Measurements from ENCODE around the gene NT5DC4. TPM values are rescaled to one million over a fixed set of nuclear protein-coding genes. Genes with fewer than 3 reads are reported as not detected.

NT5DC4 gene
- polyA plus RNA-seq, 2 of the 4 experiments (the other 2 are of a cell fraction) = not detected

DNA sequence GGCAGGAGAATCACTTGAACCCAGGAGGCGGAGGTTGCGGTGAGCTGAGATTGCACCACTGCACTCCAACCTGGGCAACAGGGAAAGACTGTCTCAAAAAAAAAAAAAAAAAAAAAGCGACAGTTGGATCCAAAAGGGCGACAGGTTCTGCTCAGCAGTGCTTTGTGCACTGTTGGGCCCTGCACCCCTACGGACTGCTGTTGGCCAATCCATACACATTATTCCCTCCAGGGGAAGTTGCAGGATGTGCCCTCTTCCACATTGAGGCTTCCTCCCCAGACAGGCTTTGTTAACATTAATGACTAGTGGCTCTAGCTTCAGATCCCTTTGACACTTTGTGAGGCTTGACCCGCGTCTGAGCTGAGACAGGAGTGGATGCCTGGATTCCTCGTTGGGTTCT, 9.4 kb downstream of the NT5DC4 start:
- H3K9me3 ChIP-seq = no peaks in the 10 kb centered on the region
- no peak overlapping the region for H3K4me2 ChIP-seq
- TF ChIP-seq, protein P1, sequence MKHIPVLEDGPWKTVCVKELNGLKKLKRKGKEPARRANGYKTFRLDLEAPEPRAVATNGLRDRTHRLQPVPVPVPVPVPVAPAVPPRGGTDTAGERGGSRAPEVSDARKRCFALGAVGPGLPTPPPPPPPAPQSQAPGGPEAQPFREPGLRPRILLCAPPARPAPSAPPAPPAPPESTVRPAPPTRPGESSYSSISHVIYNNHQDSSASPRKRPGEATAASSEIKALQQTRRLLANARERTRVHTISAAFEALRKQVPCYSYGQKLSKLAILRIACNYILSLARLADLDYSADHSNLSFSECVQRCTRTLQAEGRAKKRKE (CRISPR knock-in tag; IDR thresholded peaks at IDR 0.05; ENCODE audit: low read depth) = no peak
- TF ChIP-seq, protein P2, sequence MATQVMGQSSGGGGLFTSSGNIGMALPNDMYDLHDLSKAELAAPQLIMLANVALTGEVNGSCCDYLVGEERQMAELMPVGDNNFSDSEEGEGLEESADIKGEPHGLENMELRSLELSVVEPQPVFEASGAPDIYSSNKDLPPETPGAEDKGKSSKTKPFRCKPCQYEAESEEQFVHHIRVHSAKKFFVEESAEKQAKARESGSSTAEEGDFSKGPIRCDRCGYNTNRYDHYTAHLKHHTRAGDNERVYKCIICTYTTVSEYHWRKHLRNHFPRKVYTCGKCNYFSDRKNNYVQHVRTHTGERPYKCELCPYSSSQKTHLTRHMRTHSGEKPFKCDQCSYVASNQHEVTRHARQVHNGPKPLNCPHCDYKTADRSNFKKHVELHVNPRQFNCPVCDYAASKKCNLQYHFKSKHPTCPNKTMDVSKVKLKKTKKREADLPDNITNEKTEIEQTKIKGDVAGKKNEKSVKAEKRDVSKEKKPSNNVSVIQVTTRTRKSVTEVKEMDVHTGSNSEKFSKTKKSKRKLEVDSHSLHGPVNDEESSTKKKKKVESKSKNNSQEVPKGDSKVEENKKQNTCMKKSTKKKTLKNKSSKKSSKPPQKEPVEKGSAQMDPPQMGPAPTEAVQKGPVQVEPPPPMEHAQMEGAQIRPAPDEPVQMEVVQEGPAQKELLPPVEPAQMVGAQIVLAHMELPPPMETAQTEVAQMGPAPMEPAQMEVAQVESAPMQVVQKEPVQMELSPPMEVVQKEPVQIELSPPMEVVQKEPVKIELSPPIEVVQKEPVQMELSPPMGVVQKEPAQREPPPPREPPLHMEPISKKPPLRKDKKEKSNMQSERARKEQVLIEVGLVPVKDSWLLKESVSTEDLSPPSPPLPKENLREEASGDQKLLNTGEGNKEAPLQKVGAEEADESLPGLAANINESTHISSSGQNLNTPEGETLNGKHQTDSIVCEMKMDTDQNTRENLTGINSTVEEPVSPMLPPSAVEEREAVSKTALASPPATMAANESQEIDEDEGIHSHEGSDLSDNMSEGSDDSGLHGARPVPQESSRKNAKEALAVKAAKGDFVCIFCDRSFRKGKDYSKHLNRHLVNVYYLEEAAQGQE (IDR thresholded peaks at IDR 0.05) = no peak
- TF ChIP-seq, protein P3, sequence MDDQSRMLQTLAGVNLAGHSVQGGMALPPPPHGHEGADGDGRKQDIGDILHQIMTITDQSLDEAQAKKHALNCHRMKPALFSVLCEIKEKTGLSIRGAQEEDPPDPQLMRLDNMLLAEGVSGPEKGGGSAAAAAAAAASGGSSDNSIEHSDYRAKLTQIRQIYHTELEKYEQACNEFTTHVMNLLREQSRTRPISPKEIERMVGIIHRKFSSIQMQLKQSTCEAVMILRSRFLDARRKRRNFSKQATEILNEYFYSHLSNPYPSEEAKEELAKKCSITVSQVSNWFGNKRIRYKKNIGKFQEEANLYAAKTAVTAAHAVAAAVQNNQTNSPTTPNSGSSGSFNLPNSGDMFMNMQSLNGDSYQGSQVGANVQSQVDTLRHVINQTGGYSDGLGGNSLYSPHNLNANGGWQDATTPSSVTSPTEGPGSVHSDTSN (IDR thresholded peaks at IDR 0.05) = no peak
- no peak for TF ChIP-seq CEBPB (IDR thresholded peaks at IDR 0.05)
- POLR2A ChIA-PET = interaction anchor here (0.9 kb wide), 1 partner anchor 103 kb away, joined by 5 read pairs; no protein-coding TSS in a partner anchor
- ATAC-seq = no peak
- CTCF ChIA-PET = interaction anchor here (0.9 to 13.7 kb wide), 10 partner anchors 12 to 155 kb away, joined by 3 to 343 read pairs (median 5); partner anchors contain the start of gene SLC20A1
- 79% methylated on average over 8 of the region's 8 CpGs for WGBS (ENCODE audit: missing lambda C conversion rate)
- no peak for FAIRE-seq
- no peak for DNase-seq (ENCODE audit: low read depth in 1 of 2, low spot score in 1 of 2)
- peaks cover 12% of the 10 kb centered on the region for H3K4me1 ChIP-seq
- H3K4me3 ChIP-seq = no peak overlapping the region
- H3K27ac ChIP-seq = no peak overlapping the region

DNA sequence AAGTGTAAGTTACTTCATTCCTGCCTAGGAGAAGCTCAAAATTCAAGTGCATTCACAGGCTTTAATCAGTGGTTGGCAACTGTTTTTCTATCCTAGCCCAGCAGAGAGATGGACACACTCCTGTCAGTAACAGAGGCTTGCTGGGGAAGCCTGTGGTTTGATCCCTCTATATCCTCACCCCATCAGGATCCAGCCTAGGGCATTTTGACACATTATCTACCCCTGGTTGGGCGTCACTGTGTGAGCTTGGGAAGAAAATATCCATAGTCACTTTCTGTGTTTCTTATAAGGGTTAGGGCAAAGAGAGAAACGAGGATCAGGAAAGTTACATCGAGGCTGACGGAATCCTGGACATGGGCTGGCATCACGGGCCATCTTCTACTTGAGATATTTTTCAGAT, 10.0 kb downstream of the NT5DC4 start:
- FAIRE-seq = no peak
- no peak for DNase-seq (ENCODE audit: low read depth in 1 of 2, low spot score in 1 of 2)
- no peak overlapping the region for H3K4me2 ChIP-seq
- peaks cover 9% of the 10 kb centered on the region for H3K4me1 ChIP-seq
- 71% methylated on average over 5 of the region's 5 CpGs for WGBS (ENCODE audit: missing lambda C conversion rate)
- no peak overlapping the region for H3K4me3 ChIP-seq
- CTCF ChIA-PET = interaction anchor here (0.5 to 13.7 kb wide), 12 partner anchors 11 to 251 kb away, joined by 3 to 343 read pairs (median 4); partner anchors contain the start of gene SLC20A1
- ATAC-seq = no peak
- H3K9me3 ChIP-seq = no peaks in the 10 kb centered on the region
- no peak overlapping the region for H3K27ac ChIP-seq
- POLR2A ChIA-PET = no interaction called here
- TF ChIP-seq POLR2AphosphoS2 (conservative IDR thresholded peaks at IDR 0.05; ENCODE audit: low read length) = no peak
- no peak for TF ChIP-seq MAZ (IDR thresholded peaks at IDR 0.05; ENCODE audit: borderline replicate concordance, low read depth, low read length)
- no peak for TF ChIP-seq RARB (CRISPR knock-in tag; IDR thresholded peaks at IDR 0.05)
- TF ChIP-seq FOSL2 (IDR thresholded peaks at IDR 0.05) = no peak
- no peak for TF ChIP-seq FOSL2 (CRISPR knock-in tag; IDR thresholded peaks at IDR 0.05)
- no peak for TF ChIP-seq JUNB (IDR thresholded peaks at IDR 0.05)
- TF ChIP-seq JUN (IDR thresholded peaks at IDR 0.05) = no peak
- no peak for TF ChIP-seq RAD21 (conservative IDR thresholded peaks at IDR 0.05 in 1 of 2, IDR thresholded peaks at IDR 0.05 in 1 of 2)
- TF ChIP-seq FOXS1 (CRISPR knock-in tag; IDR thresholded peaks at IDR 0.05) = no peak
- no peak for TF ChIP-seq MYC (IDR thresholded peaks at IDR 0.05; ENCODE audit: borderline replicate concordance, low read length)
- no peak for TF ChIP-seq CEBPB (IDR thresholded peaks at IDR 0.05)
- TF ChIP-seq, protein P4, sequence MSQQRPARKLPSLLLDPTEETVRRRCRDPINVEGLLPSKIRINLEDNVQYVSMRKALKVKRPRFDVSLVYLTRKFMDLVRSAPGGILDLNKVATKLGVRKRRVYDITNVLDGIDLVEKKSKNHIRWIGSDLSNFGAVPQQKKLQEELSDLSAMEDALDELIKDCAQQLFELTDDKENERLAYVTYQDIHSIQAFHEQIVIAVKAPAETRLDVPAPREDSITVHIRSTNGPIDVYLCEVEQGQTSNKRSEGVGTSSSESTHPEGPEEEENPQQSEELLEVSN (IDR thresholded peaks at IDR 0.05; ENCODE audit: borderline replicate concordance, low read depth) = no peak
- TF ChIP-seq ZSCAN20 (CRISPR knock-in tag; IDR thresholded peaks at IDR 0.05) = no peak
- TF ChIP-seq HEYL (CRISPR knock-in tag; IDR thresholded peaks at IDR 0.05) = no peak
- TF ChIP-seq CBX2 (IDR thresholded peaks at IDR 0.05; ENCODE audit: borderline replicate concordance, low read depth) = no peak
